HepG2 (cell line): ENCODE data around the gene PTRHD1. TPM values are rescaled to one million over a fixed set of nuclear protein-coding genes. Genes with fewer than 3 reads are reported as not detected.

Source experiments
- ATAD3A ChIP-seq: sonication (generic); formaldehyde crosslinking; IDR thresholded peaks from 2 replicates; pipeline ENCODE4 v1.4.0; 2020; ENCODE audit warnings: missing genetic modification reagents
- BATF2 ChIP-seq: sonication (generic); formaldehyde crosslinking; IDR thresholded peaks from 2 replicates; pipeline ENCODE4 v1.8.0; 2022; ENCODE audit warnings: mild to moderate bottlenecking, missing genetic modification reagents, moderate library complexity
- BHLHE40 ChIP-seq: IDR thresholded peaks from 2 replicates; pipeline ENCODE4 v1.6.1; 2011; ENCODE audit warnings: low read length, improper control_type of control experiment
- CAMTA2 ChIP-seq: sonication (generic); formaldehyde crosslinking; IDR thresholded peaks from 2 replicates; pipeline ENCODE4 v1.4.0; 2020; ENCODE audit warnings: mild to moderate bottlenecking, missing genetic modification reagents, borderline replicate concordance
- FOXA3 ChIP-seq: IDR thresholded peaks from 2 replicates; pipeline ENCODE4 v1.6.1; 2016; ENCODE audit warnings: missing genetic modification reagents, missing compliant biosample characterization
- KAT7 ChIP-seq: IDR thresholded peaks from 2 replicates; pipeline ENCODE4 v1.6.1; 2018; ENCODE audit warnings: borderline replicate concordance, missing compliant biosample characterization
- MBD4 ChIP-seq: IDR thresholded peaks from 2 replicates; pipeline ENCODE4 v1.6.1; 2012; ENCODE audit warnings: low read length, inconsistent platforms, borderline replicate concordance
- PBX2 ChIP-seq: IDR thresholded peaks from 2 replicates; pipeline ENCODE4 v1.6.1; 2016; ENCODE audit warnings: control low read depth
- PTBP1 ChIP-seq: fragments of 200-400 bp; formaldehyde crosslinking; IDR thresholded peaks from 2 replicates; pipeline ENCODE4 v1.6.1; 2018; ENCODE audit warnings: low read length, low read depth; ENCODE audit not compliant: poor library complexity, severe bottlenecking
- RFX3 ChIP-seq: IDR thresholded peaks from 2 replicates; pipeline ENCODE4 v1.6.1; 2016; ENCODE audit warnings: missing biosample characterization, missing genetic modification reagents
- SMAD1 ChIP-seq: sonication (generic); formaldehyde crosslinking; IDR thresholded peaks from 2 replicates; pipeline ENCODE4 v1.4.0; 2020; ENCODE audit warnings: missing genetic modification reagents, low read depth, mild to moderate bottlenecking, borderline replicate concordance
- ZNF225 ChIP-seq: sonication (generic); formaldehyde crosslinking; IDR thresholded peaks from 2 replicates; pipeline ENCODE4 v1.4.0; 2020; ENCODE audit warnings: mild to moderate bottlenecking, missing genetic modification reagents
- ZNF30 ChIP-seq: sonication (generic); formaldehyde crosslinking; IDR thresholded peaks from 2 replicates; pipeline ENCODE4 v1.5.0; 2020; ENCODE audit warnings: mild to moderate bottlenecking, missing genetic modification reagents
- ZNF318 ChIP-seq: sonication (generic); formaldehyde crosslinking; IDR thresholded peaks from 2 replicates; pipeline ENCODE4 v1.4.0; 2020; ENCODE audit warnings: mild to moderate bottlenecking, missing genetic modification reagents
- ZNF512 ChIP-seq: sonication (generic); formaldehyde crosslinking; IDR thresholded peaks from 2 replicates; pipeline ENCODE4 v1.4.0; 2020; ENCODE audit warnings: mild to moderate bottlenecking, missing genetic modification reagents
- ZNF766 ChIP-seq: sonication (generic); formaldehyde crosslinking; IDR thresholded peaks from 2 replicates; pipeline ENCODE4 v1.5.0; 2020; ENCODE audit warnings: missing genetic modification reagents, borderline replicate concordance
- ZNF83 ChIP-seq: sonication (generic); formaldehyde crosslinking; IDR thresholded peaks from 2 replicates; pipeline ENCODE4 v1.4.0; 2020; ENCODE audit warnings: missing genetic modification reagents, mild to moderate bottlenecking, borderline replicate concordance
- polyA plus RNA-seq, 8 experiments: library from polyadenylated mRNA; depleted of rRNA in 3 of 8; stranded (reverse) in 7 of 8; unstranded in 1 of 8; fragments of >200 nt; fragmentation: Illumina TruSeq in 4 of 8; extraction: Trizol in 4 of 8; gene quantifications; 2 replicates each; pipeline versions ENCODE4 v1.2.1 to v1.2.3, GENCODE V29; 2011 to 2016; ENCODE audit warnings: low read depth in 4 of 8, missing spikeins in 1 of 8, mixed read lengths in 1 of 8; ENCODE audit not compliant: insufficient read depth in 1 of 8
- total RNA-seq, 5 experiments: library from RNA; depleted of rRNA; stranded (reverse); fragments of >200 nt; fragmentation: Illumina TruSeq; extraction: Trizol; gene quantifications; 2 replicates each; pipeline ENCODE4 v1.2.3, GENCODE V29; 2016; ENCODE audit warnings: low read depth in 1 of 5

PTRHD1 gene
- total and polyA plus RNA-seq, 2 of the 13 experiments (the other 11 are each of a cell fraction or from before 2014, with no cell fraction given): 72.6 to 90.8 TPM

GRCh38 chr2:24792874-24793760 is at the start of gene PTRHD1, which contains the start of gene CENPO (continued):
- TF ChIP-seq KAT7 (CRISPR knock-in tag): no peak
- TF ChIP-seq SMAD1 (CRISPR knock-in tag): peak; percentile 48; the same call in 1 of the 2 replicates
- no peak for TF ChIP-seq MBD4
- no peak for TF ChIP-seq BHLHE40
- TF ChIP-seq PTBP1: peak; percentile 35
- peak; percentile 53; the same call in 1 of the 2 replicates for TF ChIP-seq PBX2
- no peak for TF ChIP-seq ATAD3A (CRISPR knock-in tag)
- peak; percentile 91 for TF ChIP-seq BATF2 (CRISPR knock-in tag)
- TF ChIP-seq CAMTA2: peak; percentile 67; the same call in 1 of the 2 replicates
- TF ChIP-seq ZNF766: peak; percentile 63; the same call in 1 of the 2 replicates
- peak; percentile 57; the same call in 1 of the 2 replicates for TF ChIP-seq ZNF225 (CRISPR knock-in tag)
- peak; percentile 20; the same call in 1 of the 2 replicates for TF ChIP-seq RFX3 (CRISPR knock-in tag)
- TF ChIP-seq ZNF318 (CRISPR knock-in tag): no peak
- TF ChIP-seq ZNF512 (CRISPR knock-in tag): no peak
- no peak for TF ChIP-seq ZNF30 (CRISPR knock-in tag)
- peak; percentile 5; the same call in 1 of the 2 replicates for TF ChIP-seq FOXA3 (CRISPR knock-in tag)
- TF ChIP-seq ZNF83 (CRISPR knock-in tag): 0 out of 2 replicates have a peak, but pooled peaks have one; percentile 72
